ENCODE results near the gene CCL22.

DNA sequence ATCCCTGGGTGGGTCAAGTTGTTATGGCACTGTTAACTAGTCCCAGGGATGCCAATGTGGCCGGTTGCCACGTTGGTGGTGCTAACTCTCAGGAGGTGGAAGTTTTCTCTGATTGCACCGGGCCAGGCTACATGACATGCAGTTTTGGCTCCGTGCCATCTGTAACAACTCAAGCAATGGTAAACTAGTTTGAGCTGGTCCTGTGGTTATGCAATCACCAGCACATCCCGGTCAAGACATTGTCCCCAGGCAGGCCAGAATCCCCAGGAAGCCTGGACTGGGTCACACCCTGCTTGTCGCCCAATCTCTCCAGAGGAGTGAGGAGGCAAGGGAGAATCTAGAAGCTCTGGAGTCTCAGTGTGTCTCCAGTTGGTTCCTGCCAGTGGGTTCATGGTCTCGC lies 35.9 kb downstream of the CCL22 start:
- TF ChIP-seq CTCF (IDR thresholded peaks at IDR 0.05) (no peak), POLR2A (IDR thresholded peaks at IDR 0.05) (no peak)
